HCT116 (cell line): Measurements from ENCODE around the gene COX10. TPM values are rescaled to one million over a fixed set of nuclear protein-coding genes. Genes with fewer than 3 reads are reported as not detected.

ENCODE experiments used
- ATAC-seq: fragments of 200-7000 bp; cut with Tn5 transposase; 2 replicates; pipeline ENCODE4 v1.9.1; 2020; ENCODE audit warnings: mild to moderate bottlenecking, moderate library complexity
- BruUV-seq: library from RNA; stranded (reverse); fragments of 400-500 nt; replicated peaks from 2 replicates; lab custom pipeline; 2021; lab: Mats Ljungman, UMichigan
- CTCF ChIA-PET: fragments of 300-600 bp; sonication (Branson Sonifier 250); formaldehyde crosslinking; loops from one replicate; lab custom pipeline; 2021; ENCODE audit warnings: antibody characterized with exemption; lab: Charles Lee
- POLR2A ChIA-PET: fragments of 300-600, 350-600 bp; sonication (Branson Sonifier 250); formaldehyde crosslinking; loops from one replicate; lab custom pipeline; 2021; ENCODE audit warnings: antibody characterized with exemption; lab: Charles Lee
- RAD21 ChIA-PET, 2 experiments: fragments of 300-600 bp; sonication (Branson Sonifier 250); formaldehyde crosslinking; loops; one replicate each; lab custom pipeline; 2023; ENCODE audit warnings: low total read pairs in 2 of 2; ENCODE audit not compliant: uncharacterized antibody in 2 of 2, unreplicated experiment in 2 of 2, low non-redundant PET in 1 of 2; lab: Charles Lee
- DNase-seq: peaks from one replicate; pipeline ENCODE4 v3.0.0-alpha.2; 2010; ENCODE audit warnings: low read depth, low spot score
- H2AFZ ChIP-seq: fragments of 200-600 bp; shearing (Covaris generic), sonication (generic); 2 replicates; pipeline ENCODE4 v1.6.1; 2017; ENCODE audit warnings: low read depth, mixed run types, mixed read lengths, antibody characterized with exemption, low read length; ENCODE audit not compliant: poor library complexity, severe bottlenecking
- H3K27ac ChIP-seq: 2 replicates; pipeline ENCODE4 v1.5.1; 2012; ENCODE audit warnings: low read depth, low read length
- H3K27me3 ChIP-seq: fragments of 200-600 bp; sonication (generic); 2 replicates; pipeline ENCODE4 v1.6.1; 2016; ENCODE audit warnings: mixed run types, low read length, mixed read lengths; ENCODE audit not compliant: insufficient read depth
- H3K36me3 ChIP-seq, 2 experiments: fragments of 200-500 bp in 1 of 2; fragments of 200-600 bp in 1 of 2; sonication (Bioruptor generic) in 1 of 2; sonication (generic) in 1 of 2; 2 replicates each; pipeline versions ENCODE4 v1.5.1 to v1.6.1; 2014 to 2016; ENCODE audit warnings: low read length in 2 of 2, inconsistent platforms in 1 of 2, mixed read lengths in 1 of 2, mixed run types in 1 of 2; ENCODE audit not compliant: insufficient read depth in 2 of 2, control insufficient read depth in 1 of 2
- H3K4me1 ChIP-seq, 2 experiments: fragments of 200-600 bp in 1 of 2; sonication (generic) in 1 of 2; 2 replicates each; pipeline versions ENCODE4 v1.5.1 to v1.6.1; 2012 to 2017; ENCODE audit warnings: low read length in 2 of 2, inconsistent platforms in 1 of 2, mild to moderate bottlenecking in 1 of 2, mixed read lengths in 1 of 2, mixed run types in 1 of 2, moderate library complexity in 1 of 2; ENCODE audit not compliant: insufficient read depth in 2 of 2, control insufficient read depth in 1 of 2
- H3K4me2 ChIP-seq: fragments of 200-600 bp; sonication (generic); 2 replicates; pipeline ENCODE4 v1.6.1; 2017; ENCODE audit warnings: mixed run types, low read length, mixed read lengths
- H3K4me3 ChIP-seq, 2 experiments: fragments of 200-600 bp in 1 of 2; sonication (generic) in 1 of 2; replicated peaks in 1 of 2; 2 replicates each; pipeline ENCODE4 v1.5.1; 2011 to 2016; ENCODE audit warnings: low read length in 2 of 2, control low read depth in 1 of 2, low read depth in 1 of 2, mild to moderate bottlenecking in 1 of 2, mixed read lengths in 1 of 2, mixed run types in 1 of 2
- H3K79me2 ChIP-seq: fragments of 200-600 bp; sonication (generic); 2 replicates; pipeline ENCODE4 v1.6.1; 2017; ENCODE audit warnings: mild to moderate bottlenecking, mixed run types, low read length, moderate library complexity, mixed read lengths; ENCODE audit not compliant: insufficient read depth
- H3K9ac ChIP-seq: fragments of 200-600 bp; sonication (generic); 2 replicates; pipeline ENCODE4 v1.6.1; 2016; ENCODE audit warnings: low read length, mixed read lengths
- H3K9me2 ChIP-seq: fragments of 200-600 bp; sonication (generic), shearing (Covaris generic); 2 replicates; pipeline ENCODE4 v1.6.1; 2017; ENCODE audit warnings: mixed run types, mild to moderate bottlenecking, moderate library complexity; ENCODE audit not compliant: insufficient read depth
- H3K9me3 ChIP-seq, 2 experiments: fragments of 200-500 bp in 1 of 2; fragments of 200-600 bp in 1 of 2; sonication (Bioruptor generic) in 1 of 2; sonication (generic) in 1 of 2; 2 replicates each; pipeline ENCODE4 v1.6.1; 2014 to 2017; ENCODE audit warnings: low read length in 2 of 2, mixed read lengths in 2 of 2, inconsistent platforms in 1 of 2, low read depth in 1 of 2, mild to moderate bottlenecking in 1 of 2, mixed run types in 1 of 2, moderate library complexity in 1 of 2; ENCODE audit not compliant: control insufficient read depth in 1 of 2, insufficient read depth in 1 of 2
- H4K20me1 ChIP-seq: fragments of 200-600 bp; sonication (generic), shearing (Covaris generic); 2 replicates; pipeline ENCODE4 v1.6.1; 2017; ENCODE audit warnings: mixed run types, mild to moderate bottlenecking, moderate library complexity; ENCODE audit not compliant: insufficient read depth
- CEBPB ChIP-seq: IDR thresholded peaks from 2 replicates; pipeline ENCODE4 v1.6.1; 2012; ENCODE audit warnings: low read depth
- EGR1 ChIP-seq: IDR thresholded peaks from 2 replicates; pipeline ENCODE4 v1.6.1; 2012; ENCODE audit warnings: low read depth
- ELF1 ChIP-seq: IDR thresholded peaks from 2 replicates; pipeline ENCODE4 v1.6.1; 2012; ENCODE audit warnings: low read depth, borderline replicate concordance
- EZH2phosphoT487 ChIP-seq: fragments of 200-600 bp; IDR thresholded peaks from 2 replicates; pipeline ENCODE4 v1.6.1; 2018; ENCODE audit warnings: antibody characterized with exemption, borderline replicate concordance
- FOSL1 ChIP-seq: IDR thresholded peaks from 2 replicates; pipeline ENCODE4 v1.6.1; 2012; ENCODE audit warnings: low read depth
- JUND ChIP-seq: IDR thresholded peaks from 2 replicates; pipeline ENCODE4 v1.6.1; 2012
- POLR2A ChIP-seq: IDR thresholded peaks from 2 replicates; pipeline ENCODE4 v1.7.0; 2011; ENCODE audit warnings: borderline replicate concordance; ENCODE audit not compliant: insufficient read depth, insufficient read length; ENCODE audit errors: extremely low read depth
- POLR2AphosphoS5 ChIP-seq: IDR thresholded peaks from 2 replicates; pipeline ENCODE4 v1.6.1; 2011; ENCODE audit warnings: mild to moderate bottlenecking, low read depth, low read length, moderate library complexity
- RAD21 ChIP-seq: IDR thresholded peaks from 2 replicates; pipeline ENCODE4 v1.6.1; 2012; ENCODE audit warnings: low read depth, mild to moderate bottlenecking
- SIN3A ChIP-seq: IDR thresholded peaks from 2 replicates; pipeline ENCODE4 v1.6.1; 2012; ENCODE audit warnings: low read depth
- SP1 ChIP-seq: IDR thresholded peaks from 2 replicates; pipeline ENCODE4 v1.6.1; 2012; ENCODE audit warnings: low read depth
- SRF ChIP-seq: IDR thresholded peaks from 2 replicates; pipeline ENCODE4 v1.6.1; 2012; ENCODE audit warnings: low read depth
- TCF7L2 ChIP-seq: IDR thresholded peaks from 2 replicates; pipeline ENCODE4 v1.7.0; 2011; ENCODE audit warnings: borderline replicate concordance, inconsistent platforms; ENCODE audit not compliant: insufficient read depth, insufficient read length; ENCODE audit errors: extremely low read depth
- YY1 ChIP-seq: IDR thresholded peaks from 2 replicates; pipeline ENCODE4 v1.6.1; 2011; ENCODE audit warnings: low read length, low read depth, moderate library complexity, mild to moderate bottlenecking; ENCODE audit not compliant: insufficient replicate concordance; ENCODE audit errors: extremely low read depth
- ZNF274 ChIP-seq: fragments of 200-500 bp; sonication (Bioruptor generic); IDR thresholded peaks from 2 replicates; pipeline ENCODE4 v1.6.1; 2014; ENCODE audit warnings: mild to moderate bottlenecking, low read depth, low read length, inconsistent platforms
- intact Hi-C: fragments of 100-400 bp; cut with micrococcal nuclease; formaldehyde crosslinking; loops from 2 replicates; pipeline ENCODE4 v1.10.0; 2022
- total RNA-seq: library from RNA; stranded (reverse); gene quantifications from one replicate; pipeline ENCODE4 v1.2.1, GENCODE V29; 2021; ENCODE audit not compliant: unreplicated experiment
- TF ChIP-seq, protein P1 (sequence below): IDR thresholded peaks from 2 replicates; pipeline ENCODE4 v1.6.1; 2012
- TF ChIP-seq, protein P2 (sequence below): IDR thresholded peaks from 2 replicates; pipeline ENCODE4 v1.6.1; 2012
- TF ChIP-seq, protein P3 (sequence below): IDR thresholded peaks from 2 replicates; pipeline ENCODE4 v1.6.1; 2011; ENCODE audit warnings: mild to moderate bottlenecking, low read length, moderate library complexity; ENCODE audit not compliant: insufficient replicate concordance; ENCODE audit errors: extremely low read depth
- TF ChIP-seq, protein P4 (sequence below), 3 experiments: fragments of 200-600 bp in 1 of 3; sonication (generic) in 1 of 3; IDR thresholded peaks in 2 of 3; conservative IDR thresholded peaks in 1 of 3; 2 replicates each; pipeline ENCODE4 v1.5.1; 2012 to 2017; ENCODE audit warnings: low read depth in 2 of 3, low read length in 2 of 3, antibody characterized with exemption in 1 of 3, borderline replicate concordance in 1 of 3, control low read depth in 1 of 3, mild to moderate bottlenecking in 1 of 3, mixed read lengths in 1 of 3, mixed run types in 1 of 3, moderate library complexity in 1 of 3; ENCODE audit not compliant: insufficient read depth in 1 of 3

COX10 gene
- total RNA-seq, 1 experiment from 2014 or later, result 22.4 TPM

DNA sequence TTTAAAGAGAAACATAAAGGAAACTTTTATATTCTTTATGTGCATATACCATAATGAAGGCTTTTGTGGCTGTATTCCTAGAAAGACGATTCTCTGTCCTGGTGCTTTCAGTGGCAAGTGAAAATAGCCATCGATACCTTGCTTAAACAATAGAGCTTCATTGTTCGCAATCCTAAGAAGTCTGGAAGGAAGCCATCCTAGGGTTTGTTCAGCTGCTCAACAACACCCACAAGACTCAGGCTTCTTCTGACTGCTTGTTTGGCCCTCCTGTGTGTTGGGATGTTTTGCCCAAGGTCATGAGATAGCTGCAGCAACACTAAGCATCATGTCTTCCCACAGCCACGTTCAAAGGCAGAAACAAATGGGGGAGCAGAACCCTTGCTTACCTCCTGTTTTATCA is 36.1 kb upstream of the COX10 start:
- intact Hi-C loops, result no loop called here
- Histone ChIP-seq H3K79me2 (no peaks in the 10 kb centered on the region), H2AFZ (no peak overlapping the region), H3K4me3 (no peak overlapping the region), H4K20me1 (no peaks in the 10 kb centered on the region), H3K9me3 (no peaks in the 10 kb centered on the region), H3K9me2 (no peaks in the 10 kb centered on the region), H3K27me3 (no peaks in the 10 kb centered on the region), H3K4me2 (no peak overlapping the region), H3K9ac (no peak overlapping the region), H3K27ac (no peak overlapping the region), H3K4me1 (no peaks in the 10 kb centered on the region), H3K36me3 (peaks cover 0 to 7% of the 10 kb centered on the region in 2 experiments; a peak in 1 of 4 replicates)
- ChIA-PET POLR2A (no interaction called here), RAD21 (no interaction called here), CTCF (no interaction called here)
- DNase-seq (no peak), ATAC-seq (no peak)
- no TSS peak for BruUV-seq
- TF ChIP-seq JUND (no peak), EZH2phosphoT487 (no peak), SIN3A (no peak), YY1 (no peak), SP1 (no peak), TCF7L2 (no peak), ELF1 (no peak), POLR2A (no peak), EGR1 (no peak), FOSL1 (no peak), RAD21 (no peak), POLR2AphosphoS5 (no peak), CEBPB (no peak), ZNF274 (no peak), SRF (no peak)
- TF ChIP-seq, protein P1, sequence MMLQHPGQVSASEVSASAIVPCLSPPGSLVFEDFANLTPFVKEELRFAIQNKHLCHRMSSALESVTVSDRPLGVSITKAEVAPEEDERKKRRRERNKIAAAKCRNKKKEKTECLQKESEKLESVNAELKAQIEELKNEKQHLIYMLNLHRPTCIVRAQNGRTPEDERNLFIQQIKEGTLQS, result no peak
- TF ChIP-seq, protein P2, sequence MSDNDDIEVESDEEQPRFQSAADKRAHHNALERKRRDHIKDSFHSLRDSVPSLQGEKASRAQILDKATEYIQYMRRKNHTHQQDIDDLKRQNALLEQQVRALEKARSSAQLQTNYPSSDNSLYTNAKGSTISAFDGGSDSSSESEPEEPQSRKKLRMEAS, result no peak
- TF ChIP-seq, protein P3, sequence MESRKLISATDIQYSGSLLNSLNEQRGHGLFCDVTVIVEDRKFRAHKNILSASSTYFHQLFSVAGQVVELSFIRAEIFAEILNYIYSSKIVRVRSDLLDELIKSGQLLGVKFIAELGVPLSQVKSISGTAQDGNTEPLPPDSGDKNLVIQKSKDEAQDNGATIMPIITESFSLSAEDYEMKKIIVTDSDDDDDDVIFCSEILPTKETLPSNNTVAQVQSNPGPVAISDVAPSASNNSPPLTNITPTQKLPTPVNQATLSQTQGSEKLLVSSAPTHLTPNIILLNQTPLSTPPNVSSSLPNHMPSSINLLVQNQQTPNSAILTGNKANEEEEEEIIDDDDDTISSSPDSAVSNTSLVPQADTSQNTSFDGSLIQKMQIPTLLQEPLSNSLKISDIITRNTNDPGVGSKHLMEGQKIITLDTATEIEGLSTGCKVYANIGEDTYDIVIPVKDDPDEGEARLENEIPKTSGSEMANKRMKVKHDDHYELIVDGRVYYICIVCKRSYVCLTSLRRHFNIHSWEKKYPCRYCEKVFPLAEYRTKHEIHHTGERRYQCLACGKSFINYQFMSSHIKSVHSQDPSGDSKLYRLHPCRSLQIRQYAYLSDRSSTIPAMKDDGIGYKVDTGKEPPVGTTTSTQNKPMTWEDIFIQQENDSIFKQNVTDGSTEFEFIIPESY, result no peak
- TF ChIP-seq, protein P4, sequence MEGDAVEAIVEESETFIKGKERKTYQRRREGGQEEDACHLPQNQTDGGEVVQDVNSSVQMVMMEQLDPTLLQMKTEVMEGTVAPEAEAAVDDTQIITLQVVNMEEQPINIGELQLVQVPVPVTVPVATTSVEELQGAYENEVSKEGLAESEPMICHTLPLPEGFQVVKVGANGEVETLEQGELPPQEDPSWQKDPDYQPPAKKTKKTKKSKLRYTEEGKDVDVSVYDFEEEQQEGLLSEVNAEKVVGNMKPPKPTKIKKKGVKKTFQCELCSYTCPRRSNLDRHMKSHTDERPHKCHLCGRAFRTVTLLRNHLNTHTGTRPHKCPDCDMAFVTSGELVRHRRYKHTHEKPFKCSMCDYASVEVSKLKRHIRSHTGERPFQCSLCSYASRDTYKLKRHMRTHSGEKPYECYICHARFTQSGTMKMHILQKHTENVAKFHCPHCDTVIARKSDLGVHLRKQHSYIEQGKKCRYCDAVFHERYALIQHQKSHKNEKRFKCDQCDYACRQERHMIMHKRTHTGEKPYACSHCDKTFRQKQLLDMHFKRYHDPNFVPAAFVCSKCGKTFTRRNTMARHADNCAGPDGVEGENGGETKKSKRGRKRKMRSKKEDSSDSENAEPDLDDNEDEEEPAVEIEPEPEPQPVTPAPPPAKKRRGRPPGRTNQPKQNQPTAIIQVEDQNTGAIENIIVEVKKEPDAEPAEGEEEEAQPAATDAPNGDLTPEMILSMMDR (IDR thresholded peaks at IDR 0.05 in 2 of 3, conservative IDR thresholded peaks at IDR 0.05 in 1 of 3; ENCODE audit: borderline replicate concordance in 1 of 3, insufficient read depth in 1 of 3, low read depth in 2 of 3, low read length in 2 of 3), result no peak
